KOPT-K1 (cell line): Measurements from ENCODE around the gene TNKS1BP1.

Experiments
- H3K27ac ChIP-seq: fragments of 200-600 bp; sonication (generic); 2 replicates; pipeline ENCODE4 v1.5.1; 2016; ENCODE audit warnings: antibody characterized with exemption, mild to moderate bottlenecking, low read depth, low read length; ENCODE audit not compliant: poor library complexity, severe bottlenecking
- H3K36me3 ChIP-seq: fragments of 200-600 bp; sonication (generic); 2 replicates; pipeline ENCODE4 v1.5.1; 2017; ENCODE audit warnings: antibody characterized with exemption, mild to moderate bottlenecking, low read length, moderate library complexity; ENCODE audit not compliant: insufficient read depth
- H3K9me3 ChIP-seq: fragments of 200-600 bp; sonication (generic); 2 replicates; pipeline ENCODE4 v1.5.1; 2017; ENCODE audit warnings: antibody characterized with exemption, low read length, mild to moderate bottlenecking; ENCODE audit not compliant: insufficient read depth, poor library complexity, severe bottlenecking

Gene TNKS1BP1

DNA sequence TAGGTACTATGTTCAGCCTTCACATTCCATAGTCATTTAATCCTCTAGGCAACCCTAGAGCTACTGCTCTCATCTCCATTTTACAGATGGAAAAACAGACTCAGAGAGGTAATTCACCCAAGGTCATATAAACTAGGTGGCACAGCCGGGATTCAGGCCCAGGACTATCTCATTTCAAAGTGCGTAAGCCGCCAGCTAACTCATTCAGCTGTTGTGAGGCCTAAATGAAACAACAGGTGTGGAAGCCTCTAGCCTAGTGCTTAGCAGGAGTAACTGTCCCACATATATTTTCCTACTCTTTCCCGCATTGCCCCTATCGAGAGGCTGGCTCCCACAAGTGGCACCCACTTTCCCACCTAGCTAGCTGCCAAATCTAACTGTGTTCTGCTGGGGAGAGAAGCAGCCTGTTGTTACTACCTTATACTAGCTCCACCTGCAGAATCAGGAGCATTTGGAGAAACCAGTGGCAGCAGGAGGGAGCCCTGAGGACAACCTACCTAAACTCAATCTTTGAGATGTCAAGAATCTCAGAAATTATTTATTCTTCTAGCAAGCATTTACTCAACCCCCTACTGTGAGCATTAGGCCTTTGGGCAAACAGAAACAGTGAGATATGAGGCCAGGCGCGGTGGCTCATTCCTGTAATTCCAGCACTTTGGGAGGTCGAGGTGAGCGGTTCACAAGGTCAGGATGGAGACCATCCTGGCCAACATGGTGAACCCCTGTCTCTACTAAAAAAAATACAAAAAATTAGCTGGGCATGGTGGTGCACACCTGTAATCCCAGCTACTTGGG is 35.3 kb upstream of the TNKS1BP1 start:
- no peak overlapping the region for H3K27ac ChIP-seq
- H3K9me3 ChIP-seq: no peaks in the 10 kb centered on the region
- H3K36me3 ChIP-seq: no peaks in the 10 kb centered on the region

DNA sequence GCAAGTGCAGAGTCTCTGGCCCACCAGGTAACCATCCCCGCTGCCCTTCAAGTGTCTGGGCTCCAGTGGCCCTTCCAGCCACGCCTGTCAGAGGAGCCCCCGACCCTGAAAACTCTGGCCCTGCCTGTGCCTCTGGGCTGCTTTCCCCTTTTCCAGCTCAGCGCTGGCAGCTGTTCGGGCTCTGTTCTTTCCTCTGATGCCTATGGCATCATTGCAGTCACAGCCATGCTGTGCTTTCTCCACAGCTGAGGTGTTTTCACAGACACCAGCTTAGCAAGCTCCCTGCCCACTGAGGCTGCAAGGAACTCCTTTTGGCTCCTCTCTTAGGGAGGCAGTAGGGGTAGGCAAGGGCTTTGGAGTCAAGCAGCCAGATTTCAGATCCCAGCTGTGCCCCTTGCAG is 34.6 kb upstream of the TNKS1BP1 start:
- no peaks in the 10 kb centered on the region for H3K9me3 ChIP-seq
- H3K36me3 ChIP-seq: no peaks in the 10 kb centered on the region
- H3K27ac ChIP-seq: no peak overlapping the region

DNA sequence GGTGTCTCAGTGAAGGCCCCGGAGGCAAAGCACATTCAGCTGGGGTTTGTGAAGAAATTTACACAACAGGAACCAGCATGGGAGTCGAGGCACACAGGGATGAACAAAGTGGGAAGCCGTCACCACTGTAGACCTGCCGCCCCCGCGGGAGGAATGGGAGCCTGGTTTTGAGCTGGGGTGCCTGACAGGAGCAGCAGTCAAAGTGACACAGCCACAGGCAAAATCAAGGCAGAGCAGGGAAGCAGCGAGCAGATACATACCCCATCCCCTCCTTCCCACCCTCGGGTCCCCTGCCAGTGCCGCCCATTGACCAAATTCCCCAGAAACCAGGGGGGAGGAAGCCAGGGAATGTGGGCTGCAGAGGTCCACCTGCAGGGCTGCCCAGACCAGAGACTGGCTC is 34.2 kb upstream of the TNKS1BP1 start:
- H3K36me3 ChIP-seq: no peaks in the 10 kb centered on the region
- no peak overlapping the region for H3K27ac ChIP-seq
- H3K9me3 ChIP-seq: no peaks in the 10 kb centered on the region

DNA sequence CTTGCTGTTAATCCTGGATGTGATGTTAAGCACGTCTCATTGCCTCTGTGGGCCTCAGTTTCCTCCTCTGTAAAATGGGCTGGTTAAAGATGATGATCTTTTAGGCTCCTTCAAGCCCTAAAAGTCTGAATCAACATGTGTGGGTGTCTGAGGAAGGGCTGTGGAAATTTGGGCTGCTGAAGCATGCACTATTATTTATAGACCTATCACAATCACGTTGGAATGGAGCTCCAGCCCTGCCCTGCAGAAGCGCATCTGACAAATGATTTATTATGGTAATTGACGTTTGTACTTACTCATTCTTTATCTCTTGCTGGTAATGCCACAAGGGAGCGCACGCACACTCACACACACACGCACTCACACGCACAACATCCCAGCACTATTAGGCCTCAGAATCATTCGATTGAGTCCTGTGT is 33.8 kb upstream of the TNKS1BP1 start:
- H3K27ac ChIP-seq: no peak overlapping the region
- H3K9me3 ChIP-seq: no peaks in the 10 kb centered on the region
- no peaks in the 10 kb centered on the region for H3K36me3 ChIP-seq

DNA sequence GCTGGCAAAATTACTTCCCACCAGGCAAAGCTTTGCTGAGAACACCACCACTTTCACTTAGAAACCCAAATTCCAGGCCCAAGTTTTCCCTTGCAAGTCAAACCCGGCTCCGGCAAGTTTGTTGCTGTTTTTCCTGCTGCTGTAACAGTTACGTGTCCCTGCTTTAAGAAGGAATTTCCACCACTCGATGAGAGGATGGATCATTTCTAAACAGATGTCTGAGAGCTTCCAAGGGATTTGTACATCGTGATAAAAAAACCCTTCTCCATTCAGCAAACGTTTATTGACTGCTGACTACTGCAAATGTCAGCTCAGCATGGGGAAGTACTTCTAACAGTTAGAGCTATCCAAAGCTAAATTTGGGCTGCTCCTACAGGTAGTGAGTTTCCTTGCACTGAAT is 33.1 kb upstream of the TNKS1BP1 start:
- H3K9me3 ChIP-seq: no peaks in the 10 kb centered on the region
- H3K27ac ChIP-seq: no peak overlapping the region
- H3K36me3 ChIP-seq: no peaks in the 10 kb centered on the region

DNA sequence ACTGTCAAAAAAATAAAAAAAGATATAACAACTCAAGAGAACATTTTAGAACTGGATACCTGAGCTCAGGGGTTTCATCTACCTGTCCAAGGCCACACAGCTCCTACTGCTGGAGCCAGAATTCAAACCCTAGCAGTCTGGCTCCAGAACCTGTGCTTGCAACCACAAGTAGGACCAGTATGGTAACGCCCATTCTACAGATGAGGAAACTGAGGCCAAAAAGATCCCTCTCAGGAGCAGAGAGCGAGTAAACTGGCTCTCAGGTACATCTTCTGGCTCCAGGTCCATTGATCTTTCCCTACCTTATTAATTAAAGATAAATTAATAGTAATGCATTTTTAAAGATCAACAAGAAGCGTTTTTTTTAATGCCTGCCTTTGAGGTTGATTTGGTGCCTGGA is 32.6 kb upstream of the TNKS1BP1 start:
- no peaks in the 10 kb centered on the region for H3K36me3 ChIP-seq
- H3K27ac ChIP-seq: no peak overlapping the region
- H3K9me3 ChIP-seq: no peaks in the 10 kb centered on the region

DNA sequence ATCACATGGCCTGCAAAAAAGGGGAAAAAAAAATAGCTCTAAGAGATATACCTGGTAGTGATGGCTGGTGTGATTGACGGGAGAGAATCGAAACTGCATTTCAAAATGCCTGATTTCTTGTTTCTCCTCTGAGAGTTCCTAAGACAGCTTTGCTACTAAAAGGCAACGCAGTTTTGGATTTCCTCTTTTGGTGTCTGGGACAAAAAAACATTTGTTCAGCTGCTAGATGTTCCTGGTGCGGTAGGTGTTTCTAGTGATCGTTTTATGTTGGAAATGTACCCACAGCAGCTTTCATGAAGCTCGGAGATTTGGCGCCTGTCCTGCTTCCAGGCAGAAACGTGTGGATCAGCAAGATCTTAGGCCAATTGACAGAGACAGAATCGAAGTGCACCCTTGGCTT is 31.5 kb upstream of the TNKS1BP1 start:
- no peaks in the 10 kb centered on the region for H3K36me3 ChIP-seq
- H3K27ac ChIP-seq: no peak overlapping the region

DNA sequence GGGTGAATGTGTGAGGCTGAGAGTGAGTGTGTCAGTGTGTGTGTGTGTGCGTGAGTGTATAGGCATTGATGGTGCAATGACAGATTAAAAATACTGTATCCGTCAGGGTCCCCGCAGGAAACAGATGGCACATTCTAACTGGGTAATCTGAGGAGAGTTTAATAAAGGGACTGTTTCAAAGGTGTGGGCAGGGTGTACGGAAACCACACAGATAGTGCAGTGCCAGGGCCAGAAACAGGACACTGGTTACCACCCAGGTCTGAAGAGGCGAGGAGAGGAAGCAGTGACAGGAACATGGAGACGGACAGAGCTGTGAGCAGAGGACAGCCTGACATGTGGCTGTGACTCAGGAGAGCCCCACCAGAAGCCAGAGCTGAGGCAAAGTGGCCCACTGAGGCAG is 29.9 kb upstream of the TNKS1BP1 start:
- no peak overlapping the region for H3K27ac ChIP-seq
- peaks cover 8% of the 10 kb centered on the region for H3K9me3 ChIP-seq
- H3K36me3 ChIP-seq: no peaks in the 10 kb centered on the region

More for the DNA sequence above, 31.5 kb upstream of the TNKS1BP1 start:
- H3K9me3 ChIP-seq: peaks cover 4% of the 10 kb centered on the region

DNA sequence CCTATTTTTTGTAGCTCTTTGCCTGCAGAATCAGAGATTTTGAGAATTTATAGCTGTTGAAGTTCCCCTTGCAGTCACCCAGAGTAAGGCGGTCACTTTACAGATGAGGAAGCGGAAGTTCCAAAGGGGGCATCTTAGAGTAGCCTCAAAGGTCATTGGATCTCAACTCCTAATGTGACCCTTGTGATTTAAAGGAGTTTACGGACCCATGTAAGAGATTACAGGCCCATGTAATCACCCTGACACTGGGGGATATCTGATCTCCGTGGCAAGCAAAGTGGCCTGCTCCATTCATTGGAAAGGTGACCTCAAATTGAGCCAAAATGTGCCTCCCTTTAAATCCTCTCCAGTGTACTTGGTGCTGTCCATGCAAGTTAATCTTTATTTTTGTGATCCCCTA is 29.1 kb upstream of the TNKS1BP1 start:
- H3K9me3 ChIP-seq: peaks cover 8% of the 10 kb centered on the region
- H3K36me3 ChIP-seq: no peaks in the 10 kb centered on the region
- no peak overlapping the region for H3K27ac ChIP-seq

DNA sequence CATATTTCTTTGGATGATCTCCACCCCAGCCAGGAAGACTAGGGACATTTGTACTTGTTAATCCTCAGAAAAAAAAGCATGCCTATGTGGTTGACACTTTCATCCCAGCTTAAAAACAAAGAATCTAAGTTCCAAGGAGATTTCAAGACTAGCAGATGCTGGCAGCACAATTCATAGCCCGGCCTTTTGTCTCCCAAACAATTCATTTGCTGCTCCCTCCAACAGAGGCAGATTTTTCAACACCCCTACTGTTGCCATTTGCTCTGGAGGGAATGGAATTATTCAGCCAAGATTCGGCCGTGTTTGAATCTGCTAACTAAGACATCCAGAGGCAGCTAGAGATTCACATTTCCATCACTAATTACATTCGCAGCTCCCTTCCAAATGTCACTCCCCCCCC is 28.7 kb upstream of the TNKS1BP1 start:
- H3K9me3 ChIP-seq: peaks cover 8% of the 10 kb centered on the region
- H3K27ac ChIP-seq: no peak overlapping the region
- H3K36me3 ChIP-seq: no peaks in the 10 kb centered on the region

DNA sequence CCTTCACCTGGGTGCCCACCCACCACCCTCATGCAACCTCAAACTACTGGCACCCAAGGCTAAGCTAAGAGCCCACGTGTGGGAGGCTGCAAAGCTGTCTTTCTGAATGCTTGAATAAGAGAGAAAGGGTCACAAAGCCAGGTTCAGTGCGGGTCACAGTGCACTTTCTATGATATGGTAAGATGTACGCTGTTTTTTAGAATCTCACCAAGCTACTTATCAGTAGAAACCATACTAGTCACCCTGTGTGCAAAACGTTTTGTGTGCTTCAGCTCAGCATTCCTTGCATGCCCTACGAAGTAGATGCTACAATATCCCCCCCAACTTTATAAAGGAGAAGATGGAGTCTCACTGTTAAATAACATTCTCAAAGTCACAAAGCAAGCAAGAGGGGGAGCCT is 28.3 kb upstream of the TNKS1BP1 start:
- Histone ChIP-seq H3K36me3 (no peaks in the 10 kb centered on the region), H3K9me3 (peaks cover 8% of the 10 kb centered on the region), H3K27ac (no peak overlapping the region)

DNA sequence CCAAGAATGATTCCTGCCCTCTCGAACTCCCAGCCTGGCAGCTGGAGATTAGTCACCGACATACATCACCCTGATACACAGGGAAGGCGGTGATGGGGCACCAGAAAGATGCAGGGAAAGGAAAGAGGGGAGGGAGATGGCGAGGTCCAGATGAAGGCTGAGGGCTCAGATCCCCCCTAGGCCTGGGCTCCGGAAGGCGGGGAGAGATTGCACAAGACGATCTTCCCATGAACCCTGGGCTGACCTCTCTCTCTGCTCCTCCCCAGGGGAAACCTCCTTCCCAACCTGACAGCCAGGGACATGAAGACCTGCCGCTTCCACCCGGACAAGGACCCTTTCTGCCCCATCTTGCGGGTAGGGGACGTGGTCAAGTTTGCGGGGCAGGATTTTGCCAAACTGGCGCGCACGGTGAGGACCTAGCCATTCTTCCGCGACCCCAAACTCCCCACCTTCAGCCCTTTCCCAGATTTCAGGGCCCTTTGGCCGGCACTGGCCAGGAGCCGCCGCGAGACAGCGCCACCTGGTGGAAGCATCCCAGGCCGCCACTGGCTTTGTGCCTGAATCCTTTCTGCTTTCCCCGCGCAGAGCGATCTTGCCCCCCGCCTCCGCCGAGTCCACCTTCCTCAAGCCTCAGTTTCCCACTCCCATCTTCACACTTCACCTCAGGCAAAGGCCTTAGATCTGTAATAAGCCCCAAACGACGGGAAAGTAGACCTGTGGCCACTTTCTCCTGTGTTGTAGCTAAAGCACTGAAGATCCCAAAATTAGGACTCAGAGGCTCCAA is 24.9 kb upstream of the TNKS1BP1 start:
- no peaks in the 10 kb centered on the region for H3K36me3 ChIP-seq
- H3K9me3 ChIP-seq: peaks cover 8% of the 10 kb centered on the region

DNA sequence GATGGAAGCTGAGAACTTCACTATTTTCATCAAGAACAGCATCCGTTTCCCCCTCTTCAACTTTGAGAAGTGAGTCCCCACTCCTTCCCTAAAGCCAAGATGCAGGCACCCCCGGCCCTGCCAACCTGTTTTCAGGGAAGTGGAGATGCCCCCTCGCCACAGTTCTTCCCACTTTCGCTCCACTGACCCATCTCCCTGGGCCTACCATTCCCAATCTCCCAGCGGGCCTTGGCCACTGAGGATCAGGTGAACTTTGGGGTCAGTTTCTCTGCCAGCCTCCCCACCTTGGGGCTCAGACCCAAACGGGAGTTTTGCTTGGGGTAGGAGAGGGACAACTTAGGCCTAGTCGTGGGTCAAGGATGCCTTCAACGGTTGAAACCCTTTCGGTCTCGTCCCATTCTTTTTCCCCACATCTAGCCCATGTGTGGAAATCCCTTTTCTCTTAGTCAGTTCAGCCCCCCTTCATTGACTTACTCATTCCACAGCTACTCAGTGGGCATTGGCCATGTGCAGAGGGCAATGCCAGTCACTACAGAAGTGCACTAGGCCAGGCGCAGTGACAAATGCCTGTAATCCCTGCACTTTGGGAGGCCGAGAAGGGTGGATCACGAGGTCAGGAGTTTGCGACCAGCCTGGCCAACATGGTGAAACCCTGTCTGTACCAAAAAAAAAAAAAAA is 24.0 kb upstream of the TNKS1BP1 start:
- Histone ChIP-seq H3K27ac (no peak overlapping the region), H3K36me3 (no peaks in the 10 kb centered on the region), H3K9me3 (peaks cover 8% of the 10 kb centered on the region)

More for the DNA sequence above, 24.9 kb upstream of the TNKS1BP1 start:
- H3K27ac ChIP-seq: no peak overlapping the region

DNA sequence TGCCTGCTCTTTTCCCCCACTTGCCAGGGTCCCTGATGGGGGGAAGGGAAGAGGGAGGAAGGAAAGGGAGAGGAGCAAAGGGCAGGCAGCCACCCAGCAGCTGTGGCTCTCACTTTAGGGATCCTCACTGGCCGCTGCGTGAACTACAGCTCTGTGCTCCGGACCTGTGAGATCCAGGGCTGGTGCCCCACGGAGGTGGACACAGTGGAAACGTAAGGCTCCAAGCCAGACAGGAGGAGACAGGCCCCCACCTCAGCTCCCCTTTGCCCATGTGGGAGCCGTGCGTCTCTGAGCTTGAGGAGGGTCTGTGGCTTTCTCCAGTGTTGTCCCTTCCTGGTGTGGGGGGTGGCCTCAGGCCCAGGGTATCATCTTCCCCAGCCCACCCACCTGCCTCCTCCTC is 23.3 kb upstream of the TNKS1BP1 start:
- no peak overlapping the region for H3K27ac ChIP-seq
- peaks cover 8% of the 10 kb centered on the region for H3K9me3 ChIP-seq
- no peaks in the 10 kb centered on the region for H3K36me3 ChIP-seq

DNA sequence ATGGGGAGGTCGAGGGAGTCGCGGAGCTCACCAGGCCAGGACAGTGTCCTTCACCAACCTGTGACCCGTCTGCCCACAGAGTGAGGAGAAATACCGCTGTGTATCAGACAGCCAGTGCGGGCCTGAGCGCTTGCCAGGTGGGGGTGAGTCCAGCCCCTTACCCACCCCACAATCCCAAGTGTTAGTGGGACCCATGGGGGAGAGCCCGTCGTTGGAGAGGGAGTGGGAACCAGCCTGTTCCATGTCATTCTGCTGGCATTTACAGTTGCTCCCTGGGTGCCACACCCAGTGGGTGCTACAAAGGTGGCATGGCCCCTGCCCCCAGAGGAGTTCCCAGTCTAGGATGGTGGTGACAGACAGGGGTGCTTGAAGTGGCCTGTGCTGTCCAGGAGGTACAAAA is 22.6 kb upstream of the TNKS1BP1 start:
- Histone ChIP-seq H3K27ac (no peak overlapping the region), H3K36me3 (no peaks in the 10 kb centered on the region), H3K9me3 (peaks cover 8% of the 10 kb centered on the region)
